H1 (cell line): ENCODE data around the gene PGGHG. TPM values are rescaled to one million over a fixed set of nuclear protein-coding genes. Genes with fewer than 3 reads are reported as not detected.
A peak's percentile ranks its signal among the peaks of the same experiment; 100 is the strongest.

ENCODE experiments used
- CTCF ChIA-PET: fragments of 300-600 bp; sonication (Branson Sonifier 250); formaldehyde crosslinking; loops from one replicate; lab custom pipeline; 2021; ENCODE audit not compliant: partially characterized antibody; lab: Charles Lee
- POLR2A ChIA-PET: fragments of 300-600 bp; sonication (Branson Sonifier 250); formaldehyde crosslinking; loops from one replicate; lab custom pipeline; 2021; ENCODE audit warnings: inconsistent platforms; ENCODE audit not compliant: partially characterized antibody; lab: Charles Lee
- DNase-seq, 2 experiments: peaks; one replicate each; pipeline versions ENCODE4 v3.0.0 to v3.0.0-alpha.2; 2010 to 2022; ENCODE audit warnings: low spot score in 2 of 2, low read depth in 1 of 2, mixed read lengths in 1 of 2
- FAIRE-seq: peaks from 2 replicates; lab custom pipeline; 2011; peaks lifted over from hg19 to GRCh38; lab: Jason Lieb, UNC
- H2AFZ ChIP-seq: 2 replicates; pipeline ENCODE4 v1.8.1; 2012; ENCODE audit warnings: low read length, inconsistent platforms
- H2AK5ac ChIP-seq: 2 replicates; pipeline ENCODE4 v1.6.1; 2013; ENCODE audit warnings: low read depth, low read length
- H2BK120ac ChIP-seq: replicated peaks from 2 replicates; pipeline ENCODE3; 2013; ENCODE audit warnings: low read depth, low read length, inconsistent platforms
- H2BK12ac ChIP-seq: 2 replicates; pipeline ENCODE4 v1.6.1; 2013; ENCODE audit warnings: low read depth, low read length
- H2BK15ac ChIP-seq: 2 replicates; pipeline ENCODE4 v1.6.1; 2013; ENCODE audit warnings: low read length
- H2BK20ac ChIP-seq: 2 replicates; pipeline ENCODE4 v1.6.1; 2013; ENCODE audit warnings: low read length
- H2BK5ac ChIP-seq: 2 replicates; pipeline ENCODE4 v1.6.1; 2013; ENCODE audit warnings: low read depth, low read length
- H3K14ac ChIP-seq: 2 replicates; pipeline ENCODE4 v1.6.1; 2013; ENCODE audit warnings: inconsistent platforms; ENCODE audit not compliant: insufficient read length
- H3K18ac ChIP-seq: 2 replicates; pipeline ENCODE4 v1.6.1; 2013; ENCODE audit warnings: low read length; ENCODE audit errors: extremely low read depth
- H3K23ac ChIP-seq: 2 replicates; pipeline ENCODE4 v1.6.1; 2013; ENCODE audit warnings: inconsistent platforms; ENCODE audit not compliant: insufficient read length
- H3K23me2 ChIP-seq: 2 replicates; pipeline ENCODE4 v1.6.1; 2013; ENCODE audit warnings: low read depth, low read length
- H3K27ac ChIP-seq: 2 replicates; pipeline ENCODE4 v1.6.1; 2011; ENCODE audit warnings: low read depth, low read length, inconsistent platforms
- H3K27me3 ChIP-seq, 4 experiments: replicated peaks in 1 of 4; 1 replicate in 1 of 4; 2 replicates in 3 of 4; pipeline versions ENCODE4 v1.6.1 to v1.8.1; 2011 to 2013; ENCODE audit warnings: low read length in 3 of 4, mild to moderate bottlenecking in 3 of 4, inconsistent platforms in 2 of 4, mixed read lengths in 2 of 4, moderate library complexity in 1 of 4; ENCODE audit not compliant: control insufficient read depth in 3 of 4, insufficient read depth in 3 of 4; ENCODE audit errors: extremely low read depth in 1 of 4
- H3K36me3 ChIP-seq, 4 experiments: 2 replicates each; pipeline versions ENCODE4 v1.6.1 to v1.8.1; 2011 to 2013; ENCODE audit warnings: mild to moderate bottlenecking in 4 of 4, low read length in 3 of 4, moderate library complexity in 2 of 4, control low read depth in 1 of 4, inconsistent platforms in 1 of 4; ENCODE audit not compliant: insufficient read depth in 4 of 4, control insufficient read depth in 2 of 4
- H3K4ac ChIP-seq: replicated peaks from 2 replicates; pipeline ENCODE3; 2013; ENCODE audit warnings: low read length, low read depth, mixed read lengths, inconsistent platforms; ENCODE audit not compliant: insufficient read length
- H3K4me1 ChIP-seq, 4 experiments: replicated peaks in 1 of 4; 1 replicate in 1 of 4; 2 replicates in 3 of 4; pipeline versions ENCODE4 v1.6.1 to v1.8.1; 2011 to 2013; ENCODE audit warnings: low read length in 3 of 4, inconsistent platforms in 2 of 4, mixed read lengths in 1 of 4; ENCODE audit not compliant: insufficient read depth in 4 of 4, control insufficient read depth in 3 of 4
- H3K4me2 ChIP-seq, 2 experiments: 2 replicates each; pipeline versions ENCODE4 v1.6.1 to v1.8.1; 2011 to 2013; ENCODE audit warnings: low read depth in 2 of 2, low read length in 2 of 2, control low read depth in 1 of 2, inconsistent platforms in 1 of 2, mild to moderate bottlenecking in 1 of 2; ENCODE audit not compliant: insufficient read depth in 1 of 2
- H3K4me3 ChIP-seq, 4 experiments: fragments of 200-600, 300-600 bp in 1 of 4; sonication (generic), shearing (Covaris generic), sonication (Bioruptor Twin) in 1 of 4; 2 replicates each; pipeline versions ENCODE4 v1.5.1 to v1.8.1; 2011 to 2016; ENCODE audit warnings: low read length in 4 of 4, low read depth in 3 of 4, control low read depth in 2 of 4, inconsistent platforms in 2 of 4, mild to moderate bottlenecking in 2 of 4, mixed read lengths in 1 of 4, moderate library complexity in 1 of 4; ENCODE audit not compliant: insufficient read depth in 2 of 4; ENCODE audit errors: extremely low read depth in 1 of 4
- H3K56ac ChIP-seq: replicated peaks from 2 replicates; pipeline ENCODE3; 2013; ENCODE audit warnings: low read depth, mild to moderate bottlenecking, mixed read lengths, low read length, inconsistent platforms; ENCODE audit not compliant: insufficient read length
- H3K79me1 ChIP-seq: 2 replicates; pipeline ENCODE4 v1.6.1; 2013; ENCODE audit warnings: low read depth, low read length, control low read depth
- H3K79me2 ChIP-seq, 2 experiments: 2 replicates each; pipeline versions ENCODE4 v1.6.1 to v1.8.1; 2012 to 2013; ENCODE audit warnings: low read length in 2 of 2, mild to moderate bottlenecking in 2 of 2, inconsistent platforms in 1 of 2; ENCODE audit not compliant: insufficient read depth in 2 of 2, control insufficient read depth in 1 of 2
- H3K9ac ChIP-seq, 4 experiments: replicated peaks in 1 of 4; 1 replicate in 1 of 4; 2 replicates in 3 of 4; pipeline versions ENCODE4 v1.6.1 to v1.8.1; 2011 to 2013; ENCODE audit warnings: low read depth in 3 of 4, low read length in 3 of 4, control low read depth in 2 of 4, mild to moderate bottlenecking in 2 of 4, moderate library complexity in 2 of 4, inconsistent platforms in 1 of 4; ENCODE audit errors: extremely low read depth in 1 of 4
- H3K9me3 ChIP-seq, 2 experiments: 2 replicates each; pipeline versions ENCODE4 v1.6.1 to v1.8.1; 2012 to 2013; ENCODE audit warnings: mild to moderate bottlenecking in 2 of 2, moderate library complexity in 2 of 2, control low read depth in 1 of 2, inconsistent platforms in 1 of 2, low read depth in 1 of 2, low read length in 1 of 2, mixed read lengths in 1 of 2; ENCODE audit not compliant: insufficient read depth in 2 of 2
- H4K20me1 ChIP-seq, 2 experiments: replicated peaks in 1 of 2; 2 replicates each; pipeline versions ENCODE3 to v1.8.1; 2011 to 2013; ENCODE audit warnings: inconsistent platforms in 2 of 2, low read length in 2 of 2, mild to moderate bottlenecking in 1 of 2; ENCODE audit not compliant: insufficient read depth in 2 of 2, control insufficient read depth in 1 of 2
- H4K5ac ChIP-seq: 2 replicates; pipeline ENCODE4 v1.6.1; 2013; ENCODE audit warnings: low read length, low read depth, mixed read lengths, inconsistent platforms; ENCODE audit not compliant: insufficient read length
- H4K8ac ChIP-seq: 2 replicates; pipeline ENCODE4 v1.8.0; 2013; ENCODE audit warnings: mild to moderate bottlenecking, moderate library complexity, low read length, inconsistent platforms; ENCODE audit not compliant: insufficient read depth; ENCODE audit errors: extremely low read depth
- H4K91ac ChIP-seq: replicated peaks from 2 replicates; pipeline ENCODE3; 2013; ENCODE audit warnings: low read length, mixed read lengths, inconsistent platforms; ENCODE audit not compliant: insufficient read length
- CHD1 ChIP-seq: IDR thresholded peaks from 2 replicates; pipeline ENCODE4 v1.6.1; 2012; ENCODE audit warnings: low read depth, low read length, improper control_type of control experiment
- CTBP2 ChIP-seq: IDR thresholded peaks from 2 replicates; pipeline ENCODE4 v1.7.0; 2011; ENCODE audit warnings: borderline replicate concordance, mild to moderate bottlenecking, moderate library complexity, mixed read lengths, low read length; ENCODE audit not compliant: insufficient read depth, insufficient read length
- EP300 ChIP-seq, 2 experiments: IDR thresholded peaks; 1 replicate in 1 of 2; 2 replicates in 1 of 2; pipeline ENCODE4 v1.6.1; 2011 to 2012; ENCODE audit warnings: low read depth in 2 of 2, low read length in 2 of 2, mild to moderate bottlenecking in 2 of 2, borderline replicate concordance in 1 of 2, inconsistent platforms in 1 of 2, moderate library complexity in 1 of 2
- KDM4A ChIP-seq: IDR thresholded peaks from one replicate; pipeline ENCODE4 v1.7.1; 2012; ENCODE audit warnings: low read depth, mild to moderate bottlenecking, moderate library complexity, low read length, inconsistent platforms; ENCODE audit not compliant: severe bottlenecking
- KDM5A ChIP-seq: fragments of 200-600 bp; IDR thresholded peaks from 2 replicates; pipeline ENCODE4 v1.7.1; 2012; ENCODE audit warnings: mild to moderate bottlenecking, low read length, inconsistent platforms, mixed read lengths
- POLR2AphosphoS5 ChIP-seq: IDR thresholded peaks from 2 replicates; pipeline ENCODE4 v1.6.1; 2011; ENCODE audit warnings: low read depth, low read length
- SIN3A ChIP-seq, 2 experiments: IDR thresholded peaks in 1 of 2; conservative IDR thresholded peaks in 1 of 2; 2 replicates each; pipeline ENCODE4 v1.6.1; 2011 to 2012; ENCODE audit warnings: low read length in 2 of 2, improper control_type of control experiment in 1 of 2, low read depth in 1 of 2, mild to moderate bottlenecking in 1 of 2
- WGBS, 2 experiments: shearing (Covaris generic) in 1 of 2; methylation state at CpG; one replicate each; pipeline versions ENCODE4 v1.1.6 to v1.1.7; 2013 to 2015; ENCODE audit warnings: low lambda C conversion rate in 2 of 2, mixed read lengths in 2 of 2, inconsistent platforms in 1 of 2, low coverage in 1 of 2, missing lambda C conversion rate in 1 of 2; ENCODE audit not compliant: insufficient replicate concordance in 2 of 2, insufficient coverage in 1 of 2, insufficient read length in 1 of 2; ENCODE audit errors: extremely low coverage in 1 of 2, missing lambda C conversion rate in 1 of 2; 5-methylcytosine and 5-hydroxymethylcytosine counted together
- polyA plus RNA-seq, 7 experiments: library from polyadenylated mRNA; depleted of rRNA in 3 of 7; stranded (reverse) in 5 of 7; unstranded in 2 of 7; fragments of >200 nt in 5 of 7; fragments of 200-250 nt in 2 of 7; gene quantifications; 1 replicate in 5 of 7; 2 replicates in 1 of 7; 4 replicates in 1 of 7; pipeline versions ENCODE4 v1.2.1 to v1.2.3, GENCODE V29; 2011 to 2013; ENCODE audit warnings: missing spikeins in 2 of 7, mixed read lengths in 2 of 7
- total RNA-seq: library from RNA; stranded (reverse); fragmentation: NEBNext Ultra II Directional; extraction: Animal tissue kit (Norgen Biotek cat#: 25700); gene quantifications from 2 replicates; pipeline ENCODE4 v1.2.1, GENCODE V29; 2021

PGGHG gene
- total and polyA plus RNA-seq, 2 of the 8 experiments (the other 6 are each of a cell fraction or from before 2014, with no cell fraction given), result 34.8 to 60.7 TPM

GRCh38 chr11:339963-340362, 51.0 kb downstream of the PGGHG start:
- Histone ChIP-seq H3K27ac (no peak overlapping the region), H2BK5ac (no peak overlapping the region; the same call in 1 of the 2 replicates), H4K91ac (peak overlapping the region; percentile 93), H3K23ac (no peak overlapping the region), H3K27me3 (no peaks in the 10 kb centered on the region), H3K4me1 (peaks cover 4 to 26% (median 19%) of the 10 kb centered on the region in 4 experiments), H3K79me1 (no peaks in the 10 kb centered on the region), H3K23me2 (no peaks in the 10 kb centered on the region), H3K9ac (no peak overlapping the region), H3K14ac (no peak overlapping the region), H3K4ac (no peak overlapping the region), H3K9me3 (no peaks in the 10 kb centered on the region), H4K8ac (no peak overlapping the region), H3K56ac (no peak overlapping the region), H3K79me2 (no peaks in the 10 kb centered on the region), H3K4me3 (no peak overlapping the region; a peak in 1 of 8 replicates), H3K36me3 (no peaks in the 10 kb centered on the region), H2BK15ac (no peak overlapping the region), H2AK5ac (no peak overlapping the region), H2AFZ (no peak overlapping the region), H4K20me1 (no peaks in the 10 kb centered on the region), H2BK12ac (no peak overlapping the region), H3K18ac (no peak overlapping the region), H3K4me2 (no peak overlapping the region), H4K5ac (peak overlapping the region; percentile 58), H2BK120ac (peak overlapping the region; percentile 99), H2BK20ac (no peak overlapping the region)
- ChIA-PET CTCF (interaction anchor here (0.6 to 5.6 kb wide), 9 partner anchors 11 to 90 kb away, joined by 3 to 22 read pairs (median 5); no protein-coding TSS in a partner anchor), POLR2A (interaction anchor here (0.6 to 2.8 kb wide), 17 partner anchors 9 to 133 kb away, joined by 3 to 24 read pairs (median 4); partner anchors contain the start of genes BET1L and RIC8A)
- no peak for FAIRE-seq
- no peak for DNase-seq
- 83% methylated on average over 2 of the region's 2 CpGs; no CpG with 5 or more reads in 1 of the 2 experiments for WGBS, 2 experiments
- TF ChIP-seq KDM5A (no peak), KDM4A (no peak), CTBP2 (no peak), POLR2AphosphoS5 (no peak), SIN3A (conservative IDR thresholded peaks at IDR 0.05 in 1 of 2, IDR thresholded peaks at IDR 0.05 in 1 of 2; ENCODE audit: low read depth in 1 of 2, low read length in 2 of 2) (no peak), CHD1 (no peak), EP300 (IDR thresholded peaks at IDR 0.05; ENCODE audit: borderline replicate concordance in 1 of 2, low read depth in 2 of 2, low read length in 2 of 2) (no peak)
